ENCODE measurements around the gene SLC22A3. TPM values are rescaled to one million over a fixed set of nuclear protein-coding genes. Genes with fewer than 3 reads are reported as not detected.

The SLC22A3 gene
- total and polyA plus RNA-seq, 2 of the 4 experiments (the other 2 are of a cell fraction) = not detected

- intact Hi-C loops (cut with micrococcal nuclease) (no loop called here), in situ Hi-C loops (cut with MboI; ENCODE audit: low sequenced_read_pairs) (no loop called here), dilution Hi-C loops (cut with HindIII; ENCODE audit: low sequenced_read_pairs, unreplicated experiment) (no loop called here)
- no peak overlapping the region for H3K23ac ChIP-seq (ENCODE audit: low read depth, low read length)
- TF ChIP-seq RFX5 (IDR thresholded peaks at IDR 0.05; ENCODE audit: low read depth, low read length) (no peak), USF2 (IDR thresholded peaks at IDR 0.05; ENCODE audit: low read depth, low read length) (no peak), FOS (IDR thresholded peaks at IDR 0.05; ENCODE audit: low read depth, low read length) (no peak), SMC3 (IDR thresholded peaks at IDR 0.05; ENCODE audit: low read depth, low read length) (no peak)
- no peak overlapping the region for H2BK120ac ChIP-seq (ENCODE audit: low read depth, low read length)
- no peak overlapping the region for H2AFZ ChIP-seq (replicated peaks; ENCODE audit: low read length, poor library complexity)
- no peak overlapping the region for H3K4ac ChIP-seq (ENCODE audit: low read depth, low read length)
- POLR2A ChIA-PET (ENCODE audit: unreplicated experiment) = no interaction called here
- BruUV-seq (replicated peaks) = no TSS peak
- H3K27ac ChIP-seq (ENCODE audit: insufficient read depth, low read length) = no peak overlapping the region
- no CpG with 5 or more reads among the region's 5 CpGs for WGBS, 2 experiments (ENCODE audit: extremely low coverage in 2 of 2, insufficient read length in 1 of 2)
- no peak overlapping the region for H3K4me2 ChIP-seq (ENCODE audit: low read depth, low read length)
- no peak overlapping the region for H3K4me3 ChIP-seq (ENCODE audit: insufficient read depth, low read depth, low read length)
- H3K27me3 ChIP-seq (ENCODE audit: control insufficient read depth, insufficient read depth, low read length) = no peaks in the 10 kb centered on the region
- no peak overlapping the region for H4K8ac ChIP-seq (ENCODE audit: low read depth in 2 of 2, low read length in 2 of 2)
- H3K79me1 ChIP-seq (ENCODE audit: low read depth in 1 of 2, low read length in 2 of 2) = no peaks in the 10 kb centered on the region
- no peaks in the 10 kb centered on the region for H3K4me1 ChIP-seq (ENCODE audit: control insufficient read depth, insufficient read depth, low read length)
- H3K56ac ChIP-seq (ENCODE audit: extremely low read depth, insufficient read depth, low read length) = no peak overlapping the region
- no peak for ATAC-seq (ENCODE audit: low read depth)
- H4K20me1 ChIP-seq (ENCODE audit: insufficient read depth, low read length) = no peaks in the 10 kb centered on the region
- H2BK20ac ChIP-seq (ENCODE audit: low read depth, low read length) = no peak overlapping the region
- H3K9me1 ChIP-seq (ENCODE audit: insufficient read depth, low read length) = no peaks in the 10 kb centered on the region
- no peak overlapping the region for H4K5ac ChIP-seq (ENCODE audit: low read depth, low read length)
- no peak overlapping the region for H2BK5ac ChIP-seq (ENCODE audit: low read depth, low read length, poor library complexity, severe bottlenecking)
- H2BK15ac ChIP-seq (ENCODE audit: low read depth, low read length) = no peak overlapping the region
- no peak overlapping the region for H3K18ac ChIP-seq (ENCODE audit: low read depth, low read length)
- no peak overlapping the region for H3K9ac ChIP-seq (ENCODE audit: low read depth, low read length)
- no peak overlapping the region for H2AK5ac ChIP-seq (ENCODE audit: low read depth, low read length)
- H2AK9ac ChIP-seq (replicated peaks; ENCODE audit: low read depth, low read length, poor library complexity) = no peak overlapping the region
- peaks cover 4% of the 10 kb centered on the region for H3K9me3 ChIP-seq (ENCODE audit: control insufficient read depth, insufficient read depth, low read length)
- no peak overlapping the region for H4K91ac ChIP-seq (ENCODE audit: insufficient read depth, low read depth, low read length)
- CTCF ChIA-PET = no interaction called here
- H3K36me3 ChIP-seq (ENCODE audit: control insufficient read depth, insufficient read depth, low read length) = no peaks in the 10 kb centered on the region
- no peak overlapping the region for H3K14ac ChIP-seq (replicated peaks; ENCODE audit: low read depth, low read length)
- no peak for DNase-seq
These were observed 16.4 kb upstream of the SLC22A3 start for GRCh38 chr6:160331753-160332152.
